Endothelial cell of umbilical vein (primary cell): Measurements from ENCODE around the gene ASAP2. TPM values are rescaled to one million over a fixed set of nuclear protein-coding genes. Genes with fewer than 3 reads are reported as not detected.

Experiments used
- BruUV-seq: library from RNA; stranded (reverse); fragments of 400-500 nt; replicated peaks from 2 replicates; lab custom pipeline; 2021; lab: Mats Ljungman, UMichigan
- CTCF ChIA-PET: fragments of 300-600, 350-600 bp; sonication (Branson Sonifier 250); formaldehyde crosslinking; loops from one replicate; lab custom pipeline; 2021; ENCODE audit warnings: antibody characterized with exemption, inconsistent platforms; lab: Charles Lee
- POLR2A ChIA-PET: fragments of 300-600, 350-600 bp; sonication (Branson Sonifier 250); formaldehyde crosslinking; loops from one replicate; lab custom pipeline; 2021; ENCODE audit warnings: antibody characterized with exemption, inconsistent platforms; lab: Charles Lee
- DNase-seq: peaks from one replicate; pipeline ENCODE4 v3.0.0-alpha.2; 2011; ENCODE audit warnings: low read depth, low spot score
- FAIRE-seq: peaks from 2 replicates; lab custom pipeline; 2011; peaks lifted over from hg19 to GRCh38; lab: Jason Lieb, UNC
- H2AFZ ChIP-seq: 2 replicates; pipeline ENCODE4 v1.6.0; 2012; ENCODE audit warnings: low read depth, low read length, control low read depth, inconsistent platforms
- H3K27ac ChIP-seq: 2 replicates; pipeline ENCODE4 v1.5.1; 2011; ENCODE audit warnings: low read depth, mild to moderate bottlenecking, control low read depth, low read length, moderate library complexity; ENCODE audit not compliant: insufficient read depth
- H3K27me3 ChIP-seq, 2 experiments: 2 replicates each; pipeline versions ENCODE4 v1.6.0 to v1.6.1; 2011; ENCODE audit warnings: low read length in 2 of 2, mixed read lengths in 1 of 2; ENCODE audit not compliant: control insufficient read depth in 2 of 2, insufficient read depth in 2 of 2
- H3K36me3 ChIP-seq, 2 experiments: 2 replicates in 1 of 2; 3 replicates in 1 of 2; pipeline ENCODE4 v1.5.1; 2011; ENCODE audit warnings: low read length in 2 of 2, mild to moderate bottlenecking in 1 of 2, moderate library complexity in 1 of 2; ENCODE audit not compliant: control insufficient read depth in 2 of 2, insufficient read depth in 2 of 2; ENCODE audit errors: extremely low read depth in 1 of 2
- H3K4me1 ChIP-seq: 3 replicates; pipeline ENCODE4 v1.5.1; 2011; ENCODE audit warnings: mild to moderate bottlenecking, low read length; ENCODE audit not compliant: control insufficient read depth, insufficient read depth; ENCODE audit errors: extremely low read depth
- H3K4me2 ChIP-seq: 2 replicates; pipeline ENCODE4 v1.6.1; 2011; ENCODE audit warnings: low read length, control low read depth, mixed read lengths; ENCODE audit not compliant: insufficient read depth
- H3K4me3 ChIP-seq, 3 experiments: fragments of 200-600 bp in 1 of 3; sonication (generic), shearing (Covaris generic) in 1 of 3; replicated peaks in 1 of 3; 2 replicates each; pipeline ENCODE4 v1.5.1; 2011 to 2016; ENCODE audit warnings: control low read depth in 3 of 3, low read length in 3 of 3, mild to moderate bottlenecking in 2 of 3, inconsistent platforms in 1 of 3, low read depth in 1 of 3, moderate library complexity in 1 of 3; ENCODE audit not compliant: insufficient read depth in 1 of 3
- H3K79me2 ChIP-seq: 2 replicates; pipeline ENCODE4 v1.6.0; 2012; ENCODE audit warnings: low read length, inconsistent platforms; ENCODE audit not compliant: control insufficient read depth, insufficient read depth
- H3K9ac ChIP-seq: replicated peaks from 2 replicates; pipeline ENCODE3; 2011; ENCODE audit warnings: low read length, control low read depth; ENCODE audit not compliant: insufficient read depth; ENCODE audit errors: extremely low read depth
- H3K9me1 ChIP-seq: replicated peaks from 3 replicates; pipeline ENCODE4 v1.6.0; 2011; ENCODE audit warnings: mild to moderate bottlenecking, low read length; ENCODE audit not compliant: control insufficient read depth, insufficient read depth; ENCODE audit errors: extremely low read depth
- H3K9me3 ChIP-seq: replicated peaks from 2 replicates; pipeline ENCODE4 v1.5.1; 2012; ENCODE audit warnings: low read length, inconsistent platforms; ENCODE audit not compliant: control insufficient read depth, insufficient read depth
- H4K20me1 ChIP-seq: replicated peaks from 2 replicates; pipeline ENCODE3; 2011; ENCODE audit warnings: mild to moderate bottlenecking, low read length; ENCODE audit not compliant: control insufficient read depth, insufficient read depth; ENCODE audit errors: extremely low read depth
- EZH2 ChIP-seq: IDR thresholded peaks from 2 replicates; pipeline ENCODE4 v1.6.1; 2012; ENCODE audit warnings: borderline replicate concordance, low read depth, mild to moderate bottlenecking, moderate library complexity, low read length, inconsistent platforms; ENCODE audit not compliant: severe bottlenecking
- FOS ChIP-seq: IDR thresholded peaks from 2 replicates; pipeline ENCODE4 v1.6.1; 2011; ENCODE audit warnings: mild to moderate bottlenecking, low read length, moderate library complexity, borderline replicate concordance; ENCODE audit not compliant: insufficient read depth
- GATA2 ChIP-seq: IDR thresholded peaks from 2 replicates; pipeline ENCODE4 v1.7.0; 2011; ENCODE audit warnings: low read depth, mild to moderate bottlenecking, moderate library complexity, mixed read lengths, low read length; ENCODE audit not compliant: insufficient read length, insufficient read depth
- JUN ChIP-seq: IDR thresholded peaks from 2 replicates; pipeline ENCODE4 v1.6.1; 2011; ENCODE audit warnings: borderline replicate concordance, low read depth; ENCODE audit not compliant: insufficient read length, insufficient read depth
- MAX ChIP-seq: IDR thresholded peaks from 2 replicates; pipeline ENCODE4 v1.6.1; 2011; ENCODE audit not compliant: insufficient read depth, insufficient read length
- MYC ChIP-seq: IDR thresholded peaks from one replicate; pipeline ENCODE4 v1.6.1; 2011; ENCODE audit warnings: mild to moderate bottlenecking, low read depth, low read length
- POLR2A ChIP-seq: IDR thresholded peaks from 2 replicates; pipeline ENCODE4 v1.6.1; 2012; ENCODE audit warnings: low read depth, mild to moderate bottlenecking, control low read depth, low read length
- POLR2AphosphoS5 ChIP-seq: IDR thresholded peaks from 2 replicates; pipeline ENCODE4 v1.6.1; 2012; ENCODE audit warnings: low read depth, mild to moderate bottlenecking, control low read depth, low read length, moderate library complexity; ENCODE audit not compliant: insufficient read depth
- dilution Hi-C: fragments of 300-500 bp; cut with MboI; formaldehyde crosslinking; loops from one replicate; pipeline ENCODE4 v1.15.0; 2019; ENCODE audit warnings: low sequenced_read_pairs; ENCODE audit not compliant: extremely low pct_ligation_motif_present
- intact Hi-C: fragments of 100-400 bp; cut with micrococcal nuclease; formaldehyde crosslinking; loops from one replicate; pipeline ENCODE4 v1.10.0; 2022
- polyA plus RNA-seq, 4 experiments: library from polyadenylated mRNA; depleted of rRNA in 3 of 4; stranded (reverse) in 3 of 4; unstranded in 1 of 4; fragments of >200 nt; gene quantifications; 2 replicates each; pipeline versions ENCODE4 v1.2.1 to v1.2.3, GENCODE V29; 2011 to 2012; ENCODE audit warnings: missing spikeins in 1 of 4
- total RNA-seq: library from RNA; stranded (reverse); gene quantifications from 2 replicates; pipeline ENCODE4 v1.2.3, GENCODE V29; 2021
- TF ChIP-seq, protein P1 (sequence below), 2 donors: IDR thresholded peaks; 1 replicate in 1 of 2; 2 replicates in 1 of 2; pipeline ENCODE4 v1.5.1; 2011; ENCODE audit warnings: low read length in 2 of 2, mild to moderate bottlenecking in 2 of 2, moderate library complexity in 2 of 2, control low read depth in 1 of 2, inconsistent platforms in 1 of 2, low read depth in 1 of 2; ENCODE audit not compliant: insufficient read depth in 1 of 2; ENCODE audit errors: extremely low read depth in 1 of 2

ASAP2 gene
- total and polyA plus RNA-seq, 2 donors (not counting 3 experiments of a cell fraction or from before 2014, with no cell fraction given) = 31.1 to 79.2 TPM

DNA sequence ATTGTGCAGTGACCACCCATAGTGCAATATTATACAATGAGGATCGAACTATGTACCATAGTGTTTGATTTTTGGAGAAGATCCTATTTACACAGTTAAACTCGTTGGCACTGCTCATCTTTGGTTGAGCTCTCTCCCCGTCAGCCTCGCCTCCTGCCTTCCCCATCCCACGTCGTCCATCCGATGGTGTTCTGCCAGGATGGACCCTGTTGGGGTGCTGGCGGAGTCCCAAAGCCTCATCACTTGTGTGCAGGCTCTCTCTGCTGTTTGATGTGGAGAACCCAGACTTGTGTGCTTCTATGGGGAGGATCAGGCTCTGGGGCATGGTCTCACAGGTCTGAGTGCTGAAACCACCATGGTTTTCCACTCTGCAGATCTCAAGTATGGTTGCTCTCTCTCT lies 131.3 kb downstream of the ASAP2 start:
- H3K9me1 ChIP-seq = no peaks in the 10 kb centered on the region
- peaks cover 14 to 24% of the 10 kb centered on the region in 2 experiments for H3K36me3 ChIP-seq
- ChIA-PET CTCF (interaction anchor here (1.3 kb wide), 1 partner anchor 105 kb away, joined by 3 read pairs; no protein-coding TSS in a partner anchor), POLR2A (no interaction called here)
- no peak overlapping the region for H3K4me2 ChIP-seq
- dilution Hi-C loops = no loop called here
- intact Hi-C loops = no loop called here
- no peak for TF ChIP-seq FOS
- TF ChIP-seq POLR2AphosphoS5 = no peak
- TF ChIP-seq JUN = no peak
- no peak overlapping the region for H2AFZ ChIP-seq
- no peaks in the 10 kb centered on the region for H3K9me3 ChIP-seq
- no peak overlapping the region for H3K4me3 ChIP-seq
- no TSS peak for BruUV-seq
- no peaks in the 10 kb centered on the region for H4K20me1 ChIP-seq
- FAIRE-seq = no peak
- H3K9ac ChIP-seq = no peak overlapping the region
- no peak overlapping the region for H3K27ac ChIP-seq
- no peaks in the 10 kb centered on the region for H3K27me3 ChIP-seq
- peaks cover 10% of the 10 kb centered on the region for H3K4me1 ChIP-seq
- no peak for DNase-seq
- peaks cover 2% of the 10 kb centered on the region for H3K79me2 ChIP-seq

DNA sequence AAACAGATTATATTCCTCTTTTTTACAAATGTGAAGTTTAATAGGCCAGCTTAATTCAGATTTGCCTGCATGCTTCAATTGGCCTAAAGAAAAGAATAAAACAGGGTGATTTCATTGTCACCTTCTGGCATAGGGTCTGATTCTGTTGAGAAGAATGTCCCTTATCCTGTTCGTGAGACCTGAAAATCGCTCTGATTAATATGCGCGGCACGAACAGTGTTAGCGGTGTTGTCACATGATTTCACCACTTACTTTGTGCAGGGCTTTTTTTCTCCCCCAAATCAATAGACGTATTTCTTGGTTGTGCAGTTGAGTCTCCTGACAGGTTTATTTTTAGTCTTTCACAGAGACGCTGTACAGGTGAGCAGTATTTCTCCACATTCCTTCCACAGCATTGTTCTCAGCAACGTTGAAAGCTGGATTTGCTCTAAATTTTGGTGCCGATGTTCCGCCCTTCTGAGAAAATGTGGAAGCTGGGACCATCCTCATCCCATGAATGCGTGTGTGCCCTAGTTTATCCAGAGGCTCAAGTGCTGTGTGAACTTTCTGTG lies 134.8 kb downstream of the ASAP2 start:
- POLR2A ChIA-PET = no interaction called here
- Histone ChIP-seq H3K27me3 (no peaks in the 10 kb centered on the region), H3K4me3 (no peak overlapping the region), H4K20me1 (no peaks in the 10 kb centered on the region), H3K9ac (no peak overlapping the region), H3K9me3 (no peaks in the 10 kb centered on the region), H3K4me2 (no peak overlapping the region), H3K36me3 (peaks cover 15 to 32% of the 10 kb centered on the region in 2 experiments), H3K27ac (no peak overlapping the region), H3K79me2 (peaks cover 4% of the 10 kb centered on the region), H2AFZ (no peak overlapping the region), H3K4me1 (peaks cover 8% of the 10 kb centered on the region), H3K9me1 (no peaks in the 10 kb centered on the region)
- TF ChIP-seq, protein P1, sequence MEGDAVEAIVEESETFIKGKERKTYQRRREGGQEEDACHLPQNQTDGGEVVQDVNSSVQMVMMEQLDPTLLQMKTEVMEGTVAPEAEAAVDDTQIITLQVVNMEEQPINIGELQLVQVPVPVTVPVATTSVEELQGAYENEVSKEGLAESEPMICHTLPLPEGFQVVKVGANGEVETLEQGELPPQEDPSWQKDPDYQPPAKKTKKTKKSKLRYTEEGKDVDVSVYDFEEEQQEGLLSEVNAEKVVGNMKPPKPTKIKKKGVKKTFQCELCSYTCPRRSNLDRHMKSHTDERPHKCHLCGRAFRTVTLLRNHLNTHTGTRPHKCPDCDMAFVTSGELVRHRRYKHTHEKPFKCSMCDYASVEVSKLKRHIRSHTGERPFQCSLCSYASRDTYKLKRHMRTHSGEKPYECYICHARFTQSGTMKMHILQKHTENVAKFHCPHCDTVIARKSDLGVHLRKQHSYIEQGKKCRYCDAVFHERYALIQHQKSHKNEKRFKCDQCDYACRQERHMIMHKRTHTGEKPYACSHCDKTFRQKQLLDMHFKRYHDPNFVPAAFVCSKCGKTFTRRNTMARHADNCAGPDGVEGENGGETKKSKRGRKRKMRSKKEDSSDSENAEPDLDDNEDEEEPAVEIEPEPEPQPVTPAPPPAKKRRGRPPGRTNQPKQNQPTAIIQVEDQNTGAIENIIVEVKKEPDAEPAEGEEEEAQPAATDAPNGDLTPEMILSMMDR (IDR thresholded peaks at IDR 0.05; ENCODE audit: extremely low read depth in 1 of 2, insufficient read depth in 1 of 2, low read depth in 1 of 2, low read length in 2 of 2) = no peak
- TF ChIP-seq FOS (no peak), JUN (no peak), MYC (no peak), MAX (no peak), POLR2A (no peak), POLR2AphosphoS5 (no peak), EZH2 (no peak), GATA2 (no peak)
- DNase-seq (no peak), FAIRE-seq (no peak)
- CTCF ChIA-PET = interaction anchor here (0.9 to 3.3 kb wide), 2 partner anchors 8 to 198 kb away, joined by 4 to 7 read pairs; no protein-coding TSS in a partner anchor
- dilution Hi-C loops = no loop called here
- intact Hi-C loops = no loop called here
- no TSS peak for BruUV-seq
